Activated CD8-positive, alpha-beta memory T cell treated with anti-CD3 and anti-CD28 coated beads for 24 hours (primary cell): ENCODE measurements around the gene SH2D6.
"Not testable (repeated sequence)": the region's sequence is repeated elsewhere in the genome, so short reads cannot be mapped to it uniquely, and the experiment has no call there.

Experiments used
- DNase-seq: peaks from one replicate; pipeline ENCODE4 v3.0.0-alpha.2; 2020

The SH2D6 gene

DNA sequence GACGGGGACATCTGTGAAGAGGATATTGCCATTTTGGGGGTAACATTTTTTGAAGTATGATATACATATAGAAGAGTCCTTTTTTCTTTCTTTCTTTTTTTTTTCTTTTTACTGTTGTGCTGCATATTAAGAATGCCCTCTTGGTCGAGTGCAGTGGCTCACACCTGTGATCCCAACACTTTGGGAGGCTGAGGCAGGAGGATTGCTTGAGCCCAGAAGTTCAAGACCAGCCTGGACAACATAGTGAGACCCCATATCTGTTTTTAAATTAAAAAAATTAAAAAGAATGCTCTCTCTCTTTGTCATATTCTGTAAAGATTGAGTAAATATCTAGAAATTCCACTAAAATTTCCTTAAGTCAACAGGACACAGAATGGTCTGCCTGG is 3.6 kb downstream of the SH2D6 start:
- no peak for DNase-seq

DNA sequence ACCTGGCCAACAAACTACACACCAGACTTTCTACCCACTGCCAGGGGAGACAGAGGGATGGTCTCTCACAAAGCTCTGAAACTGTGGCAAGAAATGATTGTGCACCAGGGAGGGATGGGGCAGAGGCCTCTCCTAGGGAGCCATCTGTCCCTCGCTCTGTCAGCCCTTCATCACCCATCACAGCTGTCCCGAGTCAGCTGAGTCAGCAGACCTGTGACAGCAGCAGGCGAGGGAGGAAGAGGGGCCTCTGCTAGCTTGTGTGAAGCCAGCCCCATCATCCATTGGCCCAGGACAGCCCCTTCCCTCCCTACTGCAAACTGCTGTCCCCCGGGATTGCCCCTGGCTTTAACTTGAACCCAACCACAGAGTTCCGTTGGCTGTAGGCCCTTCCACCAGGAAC is 5.0 kb downstream of the SH2D6 start:
- no peak for DNase-seq

- DNase-seq = no peak
Measured at GRCh38 chr2:85425588-85425987, 7.1 kb downstream of the SH2D6 start.

GRCh38 chr2:85427300-85427835 is 8.9 kb downstream of the SH2D6 start:
- DNase-seq = no peak

DNA sequence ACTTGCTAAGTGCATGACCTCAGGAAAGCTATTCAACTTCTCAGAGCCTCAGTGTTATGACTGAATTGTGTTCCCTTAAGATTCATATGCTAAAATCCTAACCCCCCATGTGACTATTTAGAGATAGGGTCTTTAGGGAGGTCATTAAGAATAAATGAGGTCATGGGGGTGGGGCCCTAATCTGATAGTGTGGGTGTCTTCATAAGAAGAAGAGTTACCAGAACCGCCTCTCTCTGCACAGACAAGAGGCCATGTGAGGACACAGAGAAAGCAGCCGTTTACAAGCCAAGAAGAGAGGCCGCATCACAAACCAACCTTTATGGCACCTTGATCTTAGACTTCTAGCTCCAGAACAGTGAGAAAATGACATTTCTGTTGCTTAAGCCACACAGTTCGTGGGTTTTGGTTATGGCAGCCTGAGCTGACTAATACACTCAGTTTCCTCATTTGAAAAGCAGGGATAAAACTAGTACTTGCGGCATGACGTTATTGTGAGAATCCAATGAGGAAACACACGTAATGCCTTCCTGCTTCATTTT is 9.9 kb downstream of the SH2D6 start:
- no peak for DNase-seq

GRCh38 chr2:85429213-85429923 is 10.9 kb downstream of the SH2D6 start:
- no peak for DNase-seq

DNA sequence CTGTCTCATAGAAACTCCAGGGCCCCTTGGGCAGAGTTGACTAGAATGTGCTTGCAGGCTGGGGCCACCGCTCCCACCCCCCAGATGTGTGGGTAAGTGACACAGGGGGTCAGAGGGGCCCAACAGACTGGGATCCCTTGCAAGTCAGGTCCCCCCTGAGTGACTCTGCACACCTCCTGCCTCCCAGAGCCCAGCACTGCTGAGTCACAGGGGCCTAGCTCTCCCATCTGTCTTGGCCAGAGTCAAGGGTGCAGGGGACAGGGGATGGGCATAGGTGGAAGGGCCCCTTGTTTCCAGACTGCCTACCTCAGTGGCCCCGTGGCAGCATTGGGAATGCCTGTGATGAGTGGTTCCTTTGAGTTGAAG is 11.4 kb downstream of the SH2D6 start:
- no peak for DNase-seq

- no peak for DNase-seq
Measured at GRCh38 chr2:85430752-85431569, 12.4 kb downstream of the SH2D6 start.

- DNase-seq = no peak
Measured at GRCh38 chr2:85431570-85432205, 13.2 kb downstream of the SH2D6 start.

DNA sequence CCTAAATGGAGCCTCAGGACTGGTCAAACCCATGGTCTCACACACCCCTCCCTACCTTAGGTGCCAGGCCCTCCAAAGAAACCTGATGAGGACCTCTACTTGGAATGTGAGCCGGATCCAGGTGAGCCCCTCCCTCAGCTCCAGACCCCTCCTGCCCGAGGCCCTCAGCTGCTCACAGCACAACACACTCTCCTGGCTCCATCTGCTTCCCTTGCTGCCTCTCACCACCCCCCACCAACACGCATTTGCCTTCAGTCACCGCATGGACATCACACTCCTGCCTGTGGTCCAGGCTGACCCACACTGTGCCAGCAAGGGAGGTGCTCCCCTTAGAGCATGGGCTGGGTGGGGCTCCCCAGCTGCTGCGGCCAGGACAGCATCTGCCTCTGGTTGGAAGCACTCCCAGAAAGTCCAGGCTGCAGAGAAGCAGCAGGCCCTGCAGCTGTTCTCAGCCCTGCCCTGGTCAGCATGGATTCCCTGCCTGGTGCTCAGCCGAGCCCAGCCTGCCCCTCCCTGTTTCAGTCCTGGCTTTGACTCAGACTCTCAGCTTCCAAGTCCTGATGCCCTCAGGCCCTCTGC is 15.1 kb downstream of the SH2D6 start:
- no peak for DNase-seq

GRCh38 chr2:85434696-85435095 is 16.2 kb downstream of the SH2D6 start:
- DNase-seq = no peak

DNA sequence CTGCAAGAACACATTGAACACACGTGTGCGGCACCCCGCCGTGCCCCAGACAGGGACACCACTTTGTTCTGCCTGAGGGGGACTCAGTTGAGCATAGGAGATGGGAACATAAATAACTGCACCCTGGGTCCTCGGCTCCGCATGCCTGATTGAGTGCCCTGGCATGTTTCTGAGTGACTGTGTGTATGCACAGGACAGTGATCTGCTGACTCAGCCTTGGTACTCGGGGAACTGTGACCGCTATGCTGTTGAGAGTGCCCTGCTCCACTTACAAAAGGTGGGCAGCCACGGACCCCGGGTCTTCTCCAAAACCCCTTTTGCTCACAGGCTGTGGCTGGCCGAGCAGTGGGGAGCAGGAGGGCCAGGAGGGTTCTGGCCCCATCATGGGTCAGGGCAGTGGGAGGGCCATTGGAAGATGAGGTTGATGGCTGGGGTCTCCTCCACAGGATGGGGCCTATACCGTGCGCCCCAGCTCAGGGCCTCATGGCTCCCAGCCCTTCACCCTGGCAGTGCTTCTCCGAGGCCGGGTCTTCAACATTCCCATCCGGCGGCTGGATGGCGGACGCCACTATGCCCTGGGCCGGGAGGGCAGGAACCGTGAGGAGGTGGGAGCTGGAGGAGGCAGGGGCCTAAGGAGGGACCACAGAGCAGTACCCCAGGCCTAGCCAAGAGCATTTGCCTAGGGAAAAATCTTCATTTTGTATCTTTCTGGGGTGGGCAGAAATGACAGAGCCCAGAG is 16.9 kb downstream of the SH2D6 start:
- no peak for DNase-seq

GRCh38 chr2:85435981-85436835 is 17.7 kb downstream of the SH2D6 start:
- DNase-seq = no peak

- no peak for DNase-seq
Measured at GRCh38 chr2:85436836-85437487, 18.4 kb downstream of the SH2D6 start.

DNA sequence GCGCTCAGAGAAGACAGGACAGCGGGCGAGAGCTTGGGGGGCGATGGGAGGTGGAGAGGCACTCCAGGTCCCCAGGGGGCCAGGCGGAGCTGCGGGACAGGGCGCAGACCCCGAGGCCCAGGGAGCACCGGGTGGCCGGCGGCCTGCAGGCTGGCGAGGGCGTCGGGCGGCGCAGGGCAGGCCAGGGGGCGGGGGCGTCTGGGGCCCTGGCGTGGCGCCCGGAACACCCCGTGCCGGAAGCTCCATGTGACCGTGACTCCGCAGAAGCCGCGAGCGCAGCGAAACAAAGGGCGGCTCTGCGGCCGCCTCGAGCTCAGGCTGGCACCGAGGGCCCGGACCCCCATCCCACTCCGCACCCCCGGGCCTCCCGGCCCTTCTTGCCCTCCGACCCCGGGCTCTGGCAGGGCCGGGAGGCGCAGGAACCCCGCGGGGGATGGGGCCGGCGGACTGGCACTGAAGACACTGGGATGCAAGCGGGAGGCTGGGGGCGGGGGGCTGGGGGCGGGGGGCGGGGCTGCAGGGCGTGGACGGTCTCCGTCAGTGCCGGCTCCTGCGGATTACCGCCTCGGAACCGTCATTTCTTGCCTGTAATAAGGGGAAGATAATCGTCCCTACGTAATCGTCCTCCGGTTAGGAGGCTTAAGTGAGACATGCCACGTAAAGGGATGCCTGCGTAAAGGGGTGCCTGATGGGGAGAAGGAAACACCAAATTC is 19.1 kb downstream of the SH2D6 start:
- peak; percentile 90 for DNase-seq

GRCh38 chr2:85438201-85439024 is 19.9 kb downstream of the SH2D6 start:
- DNase-seq = no peak

DNA sequence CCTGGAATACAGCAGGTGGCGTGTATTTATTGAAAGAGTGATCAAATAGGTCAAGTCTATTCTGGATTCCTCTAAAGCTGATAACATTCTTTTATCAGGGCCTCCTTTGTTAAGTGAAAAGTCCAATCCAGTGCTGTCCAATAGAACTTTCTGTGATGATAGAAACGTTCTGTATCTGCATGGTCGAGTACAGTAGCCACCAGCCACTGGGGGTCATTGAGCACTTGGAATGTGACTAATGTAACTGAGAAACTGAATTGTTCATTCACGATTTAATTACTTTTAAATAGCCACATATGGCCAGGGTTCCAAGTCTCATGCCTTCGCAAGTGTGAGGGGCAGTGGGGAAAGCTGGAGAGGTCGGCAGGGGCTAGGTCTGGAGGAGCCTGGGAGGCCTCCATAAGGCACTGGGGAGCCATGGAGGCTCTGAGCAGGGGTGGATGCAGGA is 20.5 kb downstream of the SH2D6 start:
- DNase-seq = no peak

- DNase-seq = not testable (repeated sequence)
Measured at GRCh38 chr2:85439569-85439968, 21.1 kb downstream of the SH2D6 start.

DNA sequence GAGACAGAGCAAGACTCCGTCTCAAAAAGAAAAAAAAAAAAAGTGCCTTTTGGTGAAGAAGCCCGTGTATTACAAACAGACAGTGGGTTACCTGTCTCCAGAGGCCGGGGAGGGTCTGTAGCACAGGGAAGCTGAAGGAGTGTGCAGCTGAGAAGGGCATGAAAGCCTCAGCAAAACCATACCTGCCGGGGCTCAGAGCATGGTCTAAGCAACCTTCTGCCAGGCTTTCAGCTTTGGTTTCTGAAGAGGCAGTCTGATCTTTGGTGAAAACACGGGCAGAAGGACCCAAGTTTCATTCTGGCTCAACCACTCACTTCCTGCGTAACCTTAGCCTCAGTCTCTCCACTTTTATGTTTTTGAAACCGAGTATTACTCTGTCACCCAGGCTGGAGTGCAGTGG is 21.5 kb downstream of the SH2D6 start:
- DNase-seq = peak; percentile 71
